Lower lobe of right lung (tissue), 2 donors: ENCODE data around the gene UAP1L1. TPM values are rescaled to one million over a fixed set of nuclear protein-coding genes. Genes with fewer than 3 reads are reported as not detected.

Experiments used
- ATAC-seq, 2 donors: fragments of 200-7000 bp; cut with Tn5 transposase; one replicate each; pipeline ENCODE4 v1.9.1; 2020 to 2022; ENCODE audit warnings: mild to moderate bottlenecking in 2 of 2, moderate library complexity in 2 of 2
- DNase-seq: peaks from one replicate; pipeline ENCODE4 v3.0.0-alpha.2; 2020
- H3K27ac ChIP-seq: fragments of 200-600 bp; one replicate; pipeline ENCODE4 v1.8.0; 2022
- H3K27me3 ChIP-seq: fragments of 200-600 bp; one replicate; pipeline ENCODE4 v1.8.0; 2022; ENCODE audit warnings: low read depth
- H3K36me3 ChIP-seq: fragments of 200-600 bp; one replicate; pipeline ENCODE4 v1.8.0; 2022; ENCODE audit warnings: mild to moderate bottlenecking
- H3K4me1 ChIP-seq: fragments of 200-600 bp; one replicate; pipeline ENCODE4 v1.8.0; 2022
- H3K4me3 ChIP-seq: fragments of 200-600 bp; one replicate; pipeline ENCODE4 v1.8.0; 2022; ENCODE audit warnings: mild to moderate bottlenecking
- H3K9me3 ChIP-seq: fragments of 200-600 bp; one replicate; pipeline ENCODE4 v1.8.0; 2022
- intact Hi-C: fragments of 100-400 bp; cut with DNase I; formaldehyde crosslinking; loops from one replicate; pipeline ENCODE4 v1.11.0; 2022
- total RNA-seq: library from RNA; stranded (reverse); fragmentation: NEBNext Ultra II Directional; extraction: Animal tissue kit (Norgen Biotek cat#: 25700); gene quantifications from one replicate; pipeline ENCODE4 v1.2.1, GENCODE V29; 2021
- TF ChIP-seq, protein P1 (sequence below): fragments of 200-600 bp; IDR thresholded peaks from one replicate; pipeline ENCODE4 v1.8.0; 2022; ENCODE audit warnings: antibody characterized with exemption, mild to moderate bottlenecking
- donor health status: DM: no; HTN: yes; CAD: no; lungs with severe emphysema.

The UAP1L1 gene
- total RNA-seq, 1 donor from 2014 or later = 29.7 TPM

DNA sequence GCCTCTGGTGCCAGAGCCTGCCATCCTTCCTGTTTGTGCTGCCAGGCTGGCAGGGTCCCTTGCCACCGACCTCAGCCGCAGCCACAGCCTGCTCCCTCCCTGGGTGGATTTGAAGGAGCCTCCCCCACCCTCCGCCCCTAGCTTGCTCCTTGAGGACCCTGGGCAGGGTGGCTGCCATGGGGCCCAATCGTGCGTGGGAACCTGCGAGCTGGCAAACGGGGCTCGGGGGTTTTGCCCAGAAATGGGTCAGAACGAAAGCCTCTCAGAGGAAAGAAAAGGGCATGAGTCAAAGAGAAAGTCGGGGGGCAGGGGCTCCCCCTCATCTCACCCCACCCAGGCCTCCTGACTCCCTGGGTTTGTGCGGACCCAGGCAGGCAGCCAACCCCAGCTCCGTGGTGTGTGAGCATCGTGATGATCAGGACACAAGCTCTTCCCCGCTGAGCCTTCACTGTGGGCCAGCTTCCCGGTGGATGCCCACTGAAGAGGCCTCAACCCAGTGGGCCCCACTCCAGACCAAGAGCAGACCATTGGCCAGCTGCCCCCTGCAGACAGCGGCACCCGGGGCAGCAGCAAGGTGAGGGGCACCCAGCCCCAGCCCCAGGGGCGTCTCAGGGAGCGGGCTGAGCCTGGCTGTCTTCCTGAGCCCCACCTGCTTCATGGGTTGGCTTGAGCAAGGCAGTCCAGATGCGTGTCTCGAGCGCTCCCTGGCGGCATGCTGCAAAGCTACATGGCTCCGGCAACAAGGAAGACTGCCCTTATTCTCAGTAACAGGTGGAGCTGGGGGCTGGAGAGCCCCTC, 42.4 kb upstream of the UAP1L1 start:
- Histone ChIP-seq H3K4me3 (peak overlapping the region; percentile 12), H3K27ac (peak overlapping the region; percentile 58), H3K36me3 (peaks cover 18% of the 10 kb centered on the region), H3K4me1 (peaks cover 43% of the 10 kb centered on the region), H3K27me3 (no peaks in the 10 kb centered on the region), H3K9me3 (no peaks in the 10 kb centered on the region)
- TF ChIP-seq, protein P1, sequence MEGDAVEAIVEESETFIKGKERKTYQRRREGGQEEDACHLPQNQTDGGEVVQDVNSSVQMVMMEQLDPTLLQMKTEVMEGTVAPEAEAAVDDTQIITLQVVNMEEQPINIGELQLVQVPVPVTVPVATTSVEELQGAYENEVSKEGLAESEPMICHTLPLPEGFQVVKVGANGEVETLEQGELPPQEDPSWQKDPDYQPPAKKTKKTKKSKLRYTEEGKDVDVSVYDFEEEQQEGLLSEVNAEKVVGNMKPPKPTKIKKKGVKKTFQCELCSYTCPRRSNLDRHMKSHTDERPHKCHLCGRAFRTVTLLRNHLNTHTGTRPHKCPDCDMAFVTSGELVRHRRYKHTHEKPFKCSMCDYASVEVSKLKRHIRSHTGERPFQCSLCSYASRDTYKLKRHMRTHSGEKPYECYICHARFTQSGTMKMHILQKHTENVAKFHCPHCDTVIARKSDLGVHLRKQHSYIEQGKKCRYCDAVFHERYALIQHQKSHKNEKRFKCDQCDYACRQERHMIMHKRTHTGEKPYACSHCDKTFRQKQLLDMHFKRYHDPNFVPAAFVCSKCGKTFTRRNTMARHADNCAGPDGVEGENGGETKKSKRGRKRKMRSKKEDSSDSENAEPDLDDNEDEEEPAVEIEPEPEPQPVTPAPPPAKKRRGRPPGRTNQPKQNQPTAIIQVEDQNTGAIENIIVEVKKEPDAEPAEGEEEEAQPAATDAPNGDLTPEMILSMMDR = peak; percentile 94
- DNase-seq (peak; percentile 89), ATAC-seq (peak; percentile 81 to 88)
- intact Hi-C loops = no loop called here

DNA sequence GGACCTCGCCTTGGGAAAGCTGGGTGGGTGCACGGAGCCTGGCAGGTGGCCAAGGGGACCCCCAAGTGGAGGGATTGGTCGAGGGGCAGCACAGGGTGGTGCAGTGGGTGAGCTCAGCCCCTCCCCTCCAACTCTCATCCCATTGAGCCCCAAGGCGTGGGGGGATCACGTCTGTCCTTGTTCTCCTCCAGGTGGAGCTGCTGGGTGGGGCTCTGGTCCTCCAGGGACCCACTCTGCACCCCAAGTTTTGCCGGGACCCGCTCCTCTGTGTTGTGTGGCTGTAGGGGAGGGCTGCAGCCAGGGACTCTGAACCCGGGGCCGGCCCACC, 41.8 kb upstream of the UAP1L1 start:
- TF ChIP-seq, protein P1 = peak; percentile 2
- ATAC-seq = peak in 1 of 2 donors; percentile 0
- peaks cover 38% of the 10 kb centered on the region for H3K4me1 ChIP-seq

DNA sequence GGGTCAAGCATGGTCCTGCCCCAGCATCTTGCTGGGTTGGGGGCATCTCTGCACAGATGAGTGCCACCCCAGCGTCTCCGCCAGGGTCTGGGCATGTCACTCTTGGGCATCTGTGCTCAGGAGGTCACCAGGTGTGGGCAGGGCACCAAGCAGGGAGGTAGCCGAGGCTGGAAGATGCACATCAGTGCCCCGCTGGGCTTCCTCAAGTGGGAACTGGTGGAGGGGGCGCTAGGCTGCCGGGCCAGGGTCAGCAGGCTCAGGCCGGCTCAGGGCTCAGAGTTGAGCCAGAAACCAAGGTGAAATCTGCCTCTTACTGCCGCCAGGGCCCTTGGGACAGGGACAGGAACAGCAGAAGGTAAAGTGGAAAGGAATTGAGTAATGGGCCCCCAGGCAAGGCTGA, 41.4 kb upstream of the UAP1L1 start:
- Histone ChIP-seq H3K4me3 (no peak overlapping the region), H3K27me3 (no peaks in the 10 kb centered on the region), H3K27ac (no peak overlapping the region), H3K9me3 (no peaks in the 10 kb centered on the region), H3K36me3 (peaks cover 19% of the 10 kb centered on the region), H3K4me1 (peaks cover 37% of the 10 kb centered on the region)
- DNase-seq (no peak), ATAC-seq (no peak)
- TF ChIP-seq, protein P1 = no peak
- intact Hi-C loops = no loop called here

More for the DNA sequence above, 41.8 kb upstream of the UAP1L1 start:
- DNase-seq = no peak
- Histone ChIP-seq H3K36me3 (peaks cover 19% of the 10 kb centered on the region), H3K4me3 (no peak overlapping the region), H3K27ac (no peak overlapping the region), H3K9me3 (no peaks in the 10 kb centered on the region), H3K27me3 (no peaks in the 10 kb centered on the region)
- intact Hi-C loops = no loop called here

DNA sequence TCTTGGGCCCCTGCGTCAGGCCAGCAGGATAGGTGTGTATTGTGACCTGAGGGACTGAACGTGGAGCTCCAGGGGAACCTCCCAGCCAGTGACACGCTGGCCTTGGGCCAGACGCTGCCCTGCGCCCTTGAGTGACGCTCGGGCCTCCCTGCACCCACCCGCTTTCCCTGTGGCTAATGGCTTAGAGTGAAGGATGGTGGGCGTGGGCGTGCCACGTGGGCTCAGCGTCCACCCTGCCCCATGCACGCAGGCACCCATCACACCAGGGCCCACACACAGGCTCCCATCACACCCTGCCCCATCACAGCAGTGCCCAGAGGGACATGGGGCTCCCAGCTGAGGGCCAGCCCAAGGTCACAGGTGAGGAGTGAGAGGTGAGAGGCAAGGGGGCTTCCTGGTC, 40.3 kb upstream of the UAP1L1 start:
- TF ChIP-seq, protein P1 = no peak
- Histone ChIP-seq H3K4me1 (peaks cover 36% of the 10 kb centered on the region), H3K27ac (no peak overlapping the region), H3K9me3 (no peaks in the 10 kb centered on the region), H3K4me3 (no peak overlapping the region), H3K36me3 (peaks cover 19% of the 10 kb centered on the region), H3K27me3 (no peaks in the 10 kb centered on the region)
- DNase-seq (no peak), ATAC-seq (no peak)
- intact Hi-C loops = no loop called here

DNA sequence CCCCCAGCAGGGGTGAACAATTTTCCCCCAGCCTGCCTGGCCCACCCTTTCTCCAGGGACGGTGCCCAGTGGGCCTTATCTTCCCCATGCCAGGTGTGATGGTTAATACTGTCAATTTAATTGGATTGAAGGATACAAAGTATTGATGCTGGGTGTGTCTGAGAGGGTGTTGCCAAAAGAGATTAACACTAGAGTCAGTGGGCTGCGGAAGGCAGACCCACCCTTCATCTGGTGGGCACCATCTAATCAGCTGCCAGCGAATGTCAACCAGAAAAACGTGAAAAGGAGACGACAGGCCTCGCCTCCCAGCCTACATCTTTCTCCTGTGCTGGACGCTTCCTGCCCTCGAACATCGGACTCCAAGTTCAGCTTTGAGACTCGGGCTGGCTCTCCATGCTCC, 39.8 kb upstream of the UAP1L1 start:
- Histone ChIP-seq H3K4me1 (peaks cover 32% of the 10 kb centered on the region), H3K27me3 (no peaks in the 10 kb centered on the region), H3K9me3 (no peaks in the 10 kb centered on the region), H3K4me3 (no peak overlapping the region), H3K27ac (no peak overlapping the region), H3K36me3 (peaks cover 19% of the 10 kb centered on the region)
- no peak for ATAC-seq
- TF ChIP-seq, protein P1 = no peak
- intact Hi-C loops = no loop called here
- no peak for DNase-seq
